Transverse colon (tissue), 4 donors: Measurements from ENCODE around the gene CBX4.

Experiments used
- EP300 ChIP-seq: sonication (generic); formaldehyde crosslinking; IDR thresholded peaks from one replicate; pipeline ENCODE4 v1.6.1; 2017; ENCODE audit warnings: antibody characterized with exemption, low read depth
- POLR2A ChIP-seq: fragments of 450-650 bp; IDR thresholded peaks from one replicate; pipeline ENCODE4 v1.6.1; 2016; ENCODE audit warnings: antibody characterized with exemption, mild to moderate bottlenecking, moderate library complexity
- POLR2AphosphoS5 ChIP-seq, 3 donors: sonication (generic); formaldehyde crosslinking; IDR thresholded peaks; one replicate each; pipeline ENCODE4 v1.6.1; 2016; ENCODE audit warnings: antibody characterized with exemption in 3 of 3
- TF ChIP-seq, protein P1 (sequence below), 5 experiments: fragments of 200-600 bp in 3 of 5; fragments of 450-650 bp in 2 of 5; sonication (generic) in 3 of 5; IDR thresholded peaks; 1 replicate in 2 of 5; 2 replicates in 3 of 5; pipeline ENCODE4 v1.5.1; 2016 to 2017; ENCODE audit warnings: antibody characterized with exemption in 5 of 5, inconsistent platforms in 3 of 5, mild to moderate bottlenecking in 2 of 5, moderate library complexity in 1 of 5

DNA sequence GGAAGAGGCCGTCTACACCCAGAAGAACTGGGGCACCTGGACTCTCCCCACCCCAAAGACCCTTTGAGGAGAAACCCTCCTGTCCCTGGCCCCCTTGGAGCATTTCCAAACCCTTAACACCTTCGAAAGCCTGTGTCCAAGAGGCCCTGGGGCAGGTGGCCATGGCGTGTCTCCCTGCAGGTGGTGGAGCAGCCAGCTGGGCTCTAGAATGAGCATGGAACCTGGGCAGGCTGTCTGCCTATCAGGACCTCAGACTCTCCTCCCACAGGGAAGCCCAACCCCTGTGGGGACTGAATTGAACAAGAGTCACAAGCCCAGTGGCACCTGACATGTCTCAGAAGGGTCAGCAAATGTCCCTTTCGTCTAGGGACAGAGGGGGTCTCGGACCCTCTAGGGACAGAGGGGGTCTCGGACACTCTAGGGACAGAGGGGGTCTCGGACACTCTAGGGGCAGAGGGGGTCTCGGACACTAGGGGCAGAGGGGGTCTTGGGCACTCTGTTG is 8.4 kb downstream of the CBX4 start:
- TF ChIP-seq, protein P1, sequence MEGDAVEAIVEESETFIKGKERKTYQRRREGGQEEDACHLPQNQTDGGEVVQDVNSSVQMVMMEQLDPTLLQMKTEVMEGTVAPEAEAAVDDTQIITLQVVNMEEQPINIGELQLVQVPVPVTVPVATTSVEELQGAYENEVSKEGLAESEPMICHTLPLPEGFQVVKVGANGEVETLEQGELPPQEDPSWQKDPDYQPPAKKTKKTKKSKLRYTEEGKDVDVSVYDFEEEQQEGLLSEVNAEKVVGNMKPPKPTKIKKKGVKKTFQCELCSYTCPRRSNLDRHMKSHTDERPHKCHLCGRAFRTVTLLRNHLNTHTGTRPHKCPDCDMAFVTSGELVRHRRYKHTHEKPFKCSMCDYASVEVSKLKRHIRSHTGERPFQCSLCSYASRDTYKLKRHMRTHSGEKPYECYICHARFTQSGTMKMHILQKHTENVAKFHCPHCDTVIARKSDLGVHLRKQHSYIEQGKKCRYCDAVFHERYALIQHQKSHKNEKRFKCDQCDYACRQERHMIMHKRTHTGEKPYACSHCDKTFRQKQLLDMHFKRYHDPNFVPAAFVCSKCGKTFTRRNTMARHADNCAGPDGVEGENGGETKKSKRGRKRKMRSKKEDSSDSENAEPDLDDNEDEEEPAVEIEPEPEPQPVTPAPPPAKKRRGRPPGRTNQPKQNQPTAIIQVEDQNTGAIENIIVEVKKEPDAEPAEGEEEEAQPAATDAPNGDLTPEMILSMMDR (IDR thresholded peaks at IDR 0.05) = no peak
- TF ChIP-seq POLR2A (no peak), POLR2AphosphoS5 (IDR thresholded peaks at IDR 0.05) (no peak), EP300 (no peak)
